GM21390 (cell line): ENCODE measurements around the gene CHCHD5.
"Not testable (repeated sequence)": the region's sequence is repeated elsewhere in the genome, so short reads cannot be mapped to it uniquely, and the experiment has no call there.

Source experiments
- ATAC-seq: cut with Tn5 transposase; IDR thresholded peaks from one replicate; pipeline ENCODE4 v1.9.1; 2021; ENCODE audit not compliant: unreplicated experiment

The CHCHD5 gene

GRCh38 chr2:112585873-112586464 is 1.6 kb downstream of the CHCHD5 start:
- no peak for ATAC-seq

- no peak for ATAC-seq
Measured at GRCh38 chr2:112588611-112589045, 4.2 kb downstream of the CHCHD5 start.

- ATAC-seq: no peak
Measured at GRCh38 chr2:112591413-112591812, 7.0 kb downstream of the CHCHD5 start.

- ATAC-seq: no peak
Measured at GRCh38 chr2:112593736-112594135, 9.3 kb downstream of the CHCHD5 start.

DNA sequence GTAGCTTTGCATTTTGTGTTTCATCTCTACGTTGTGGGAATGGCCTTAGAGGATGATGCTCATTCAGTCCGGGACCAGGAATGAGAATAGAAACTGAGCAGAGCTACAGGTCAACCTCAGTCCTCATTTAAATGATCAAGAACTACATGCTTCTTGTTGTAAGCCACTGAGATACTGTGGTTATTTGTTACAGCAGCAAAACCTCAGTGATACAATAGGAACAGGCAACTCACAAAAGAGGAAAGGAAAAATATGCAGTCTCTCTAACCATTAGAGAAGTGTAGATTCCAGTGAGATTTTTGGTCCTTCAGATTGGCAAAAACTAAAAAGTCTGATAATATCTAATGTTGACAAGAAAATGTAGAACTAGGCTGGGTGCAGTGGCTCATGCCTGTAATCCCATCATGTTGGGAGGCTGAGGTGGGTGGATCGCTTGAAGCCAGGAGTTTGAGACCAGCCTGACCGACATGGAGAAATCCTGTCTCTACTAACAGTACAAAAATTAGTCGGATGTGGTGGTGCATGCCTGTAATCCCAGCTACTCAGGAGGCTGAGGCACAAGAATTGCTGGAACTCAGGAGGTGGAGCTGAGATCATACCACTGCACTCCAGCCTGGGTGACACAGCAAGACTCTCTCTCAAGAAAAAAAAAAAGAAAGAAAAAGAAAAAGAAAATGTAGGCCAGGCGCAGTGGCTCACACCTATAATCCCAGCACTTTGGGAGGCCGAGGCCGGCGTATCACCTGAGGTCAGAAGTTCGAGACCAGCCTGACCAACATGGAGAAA is 13.3 kb downstream of the CHCHD5 start:
- ATAC-seq: no peak

DNA sequence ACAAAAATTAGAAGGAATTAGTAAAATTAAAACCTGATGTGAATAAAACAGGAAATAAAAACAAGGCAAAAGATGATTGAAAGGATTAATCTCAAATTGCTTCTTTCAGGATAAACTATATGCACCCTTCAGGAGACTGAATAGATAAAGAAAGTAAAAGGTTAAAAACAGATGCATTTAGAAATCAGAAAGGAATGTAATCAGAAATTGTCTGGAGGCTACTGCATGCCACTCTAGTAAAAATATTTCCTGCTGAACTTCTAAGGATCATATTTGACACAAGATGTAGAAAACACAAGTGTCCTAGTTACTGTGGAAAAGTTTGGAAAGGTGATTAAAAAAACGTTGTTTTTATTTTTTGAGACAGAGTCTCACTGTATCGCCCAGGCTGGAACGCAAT is 16.2 kb downstream of the CHCHD5 start:
- no peak for ATAC-seq

DNA sequence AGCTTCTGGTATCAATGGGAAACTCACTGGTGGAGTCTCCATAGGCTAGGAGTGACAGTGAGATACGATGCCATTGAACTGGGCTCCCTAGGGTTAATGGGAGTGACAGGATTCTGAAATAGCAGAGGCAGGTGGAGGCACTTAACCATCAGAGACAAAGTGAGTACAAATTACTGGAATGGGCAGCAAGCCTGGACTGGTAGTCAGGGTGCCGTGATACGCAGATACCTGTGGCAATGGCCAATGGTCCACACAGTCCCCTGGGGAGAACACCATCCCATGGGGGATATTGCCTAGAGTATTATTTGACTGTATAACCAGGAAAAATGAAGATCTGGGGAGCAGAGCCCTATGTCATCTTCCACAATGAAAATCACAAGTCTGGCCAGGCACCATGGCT is 17.3 kb downstream of the CHCHD5 start:
- no peak for ATAC-seq

- no peak for ATAC-seq
Measured at GRCh38 chr2:112602917-112603316, 18.5 kb downstream of the CHCHD5 start.

GRCh38 chr2:112603731-112604130 is 19.3 kb downstream of the CHCHD5 start:
- ATAC-seq: no peak

DNA sequence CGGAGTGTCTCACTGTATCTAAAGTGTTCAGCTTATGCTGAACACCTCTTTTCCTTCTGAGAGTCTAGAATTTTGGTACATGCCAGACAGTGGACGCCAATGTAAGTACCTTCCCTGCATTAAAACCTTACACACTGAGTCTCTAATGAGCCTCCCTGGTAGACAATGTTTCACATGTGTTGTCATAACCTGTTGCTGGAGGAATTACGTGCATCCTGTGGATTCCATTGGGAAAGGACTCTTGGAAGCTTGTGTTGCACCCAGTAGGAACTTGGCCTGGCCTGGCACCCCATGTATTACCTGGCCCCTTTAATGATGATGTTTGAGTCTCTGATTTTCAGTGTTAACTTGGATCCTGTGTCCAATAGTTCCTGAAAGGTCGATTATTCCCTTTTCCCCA is 20.5 kb downstream of the CHCHD5 start:
- no peak for ATAC-seq

DNA sequence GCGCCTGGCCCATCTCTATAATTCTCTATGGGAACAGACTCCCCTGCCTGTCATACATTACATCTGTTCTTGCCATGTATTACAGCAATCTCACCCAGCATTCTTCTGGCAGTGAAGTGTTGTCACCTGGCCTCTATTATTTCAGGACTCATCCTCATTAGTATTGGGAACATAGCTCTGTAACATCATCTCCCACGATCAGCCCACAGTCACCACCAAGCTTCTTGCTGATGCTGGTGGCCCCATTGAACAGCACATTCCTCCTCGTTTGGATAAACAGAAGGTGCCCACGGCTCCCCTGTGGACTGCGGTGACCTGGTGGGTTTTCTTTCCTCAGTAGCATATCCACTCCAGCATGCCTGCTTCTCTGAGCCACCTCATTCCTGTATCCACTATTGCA is 21.5 kb downstream of the CHCHD5 start:
- ATAC-seq: no peak

DNA sequence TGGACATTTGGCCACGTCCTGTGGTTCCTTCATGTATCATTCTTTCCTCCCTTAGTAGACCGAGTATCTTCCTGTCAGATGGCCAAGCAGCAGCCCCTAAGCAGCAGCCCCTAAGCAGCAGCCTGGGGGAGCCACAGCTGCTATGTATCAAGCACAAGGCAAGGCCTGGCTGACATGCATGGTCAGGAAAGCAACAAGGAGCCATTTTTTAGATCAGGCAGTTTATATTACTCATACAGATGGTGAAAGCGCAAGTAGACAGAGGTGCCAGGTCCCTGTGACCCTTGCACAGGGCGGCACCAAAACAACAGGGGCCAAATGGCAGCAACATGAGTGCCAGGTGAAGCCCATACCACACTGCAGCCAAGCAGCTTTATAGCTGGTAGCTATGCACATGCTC is 22.1 kb downstream of the CHCHD5 start:
- ATAC-seq: no peak

DNA sequence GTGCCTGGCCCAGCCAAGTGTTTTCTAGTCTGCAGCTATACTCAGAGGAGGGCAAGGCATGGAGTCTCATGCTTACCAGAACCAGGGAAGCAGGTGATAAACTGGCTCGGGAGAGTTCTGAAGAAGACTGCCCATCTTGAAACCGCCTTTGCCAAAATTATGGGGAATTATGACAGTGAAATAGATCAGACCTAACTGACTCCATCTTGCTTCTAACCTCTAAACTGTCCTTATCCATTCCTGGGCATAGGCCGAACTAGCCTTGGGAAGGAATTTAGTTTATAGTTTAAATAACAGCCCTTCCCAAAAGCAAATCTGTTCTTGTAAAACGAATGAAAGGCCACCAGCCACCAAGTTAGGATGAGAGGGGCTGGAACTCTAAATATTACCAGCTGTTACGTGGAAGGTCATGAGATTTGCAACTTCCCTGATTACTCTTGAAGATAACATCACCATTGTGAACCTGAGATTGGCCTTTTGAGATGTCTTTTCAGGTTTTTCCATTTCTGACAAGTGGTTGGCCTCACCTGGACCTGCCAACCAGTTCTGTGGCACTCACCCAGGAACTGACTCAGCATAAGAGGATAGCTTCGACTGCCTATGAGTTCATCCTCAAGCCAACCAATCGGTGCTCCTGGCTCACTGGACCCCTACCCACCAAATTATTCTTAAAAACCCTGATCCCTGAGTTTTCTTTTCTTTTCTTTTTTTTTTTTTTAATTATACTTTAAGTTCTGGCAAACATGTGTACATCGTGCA is 23.4 kb downstream of the CHCHD5 start:
- ATAC-seq: no peak

GRCh38 chr2:112609320-112609719 is 24.9 kb downstream of the CHCHD5 start:
- not testable (repeated sequence) for ATAC-seq

- ATAC-seq: not testable (repeated sequence)
Measured at GRCh38 chr2:112612283-112612682, 27.9 kb downstream of the CHCHD5 start.

DNA sequence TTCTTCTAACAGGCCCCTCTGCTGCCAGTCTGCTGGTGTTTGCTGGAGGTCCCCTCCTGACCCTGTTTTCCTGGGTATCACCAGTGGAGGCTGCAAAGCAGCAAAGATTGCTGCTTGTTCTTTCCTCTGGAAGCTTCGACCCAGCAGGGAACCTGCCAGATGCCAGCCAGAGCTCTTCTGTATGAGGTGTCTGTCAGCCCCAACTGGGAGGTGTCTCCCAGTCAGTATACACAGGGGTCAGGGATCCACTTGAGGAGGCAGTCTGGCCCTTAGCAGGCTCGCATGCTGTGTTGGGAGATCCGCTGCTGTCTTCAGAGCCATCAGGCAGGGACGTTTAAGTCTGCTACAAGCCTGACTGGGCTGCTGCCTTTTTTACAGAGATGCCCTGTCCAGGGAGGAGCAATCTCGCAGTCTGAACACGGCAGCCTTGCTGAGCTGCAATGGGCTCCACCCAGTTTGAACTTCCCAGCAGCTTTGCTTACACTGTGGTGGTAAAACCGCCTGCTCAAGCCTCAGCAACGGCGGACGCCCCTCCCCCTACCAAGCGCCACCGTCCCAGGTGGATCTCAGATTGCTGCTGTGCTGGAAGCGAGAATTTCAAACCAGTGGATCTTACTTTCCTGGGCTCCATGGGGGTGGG is 29.9 kb downstream of the CHCHD5 start:
- no peak for ATAC-seq

- no peak for ATAC-seq
Measured at GRCh38 chr2:112615051-112615450, 30.6 kb downstream of the CHCHD5 start.

DNA sequence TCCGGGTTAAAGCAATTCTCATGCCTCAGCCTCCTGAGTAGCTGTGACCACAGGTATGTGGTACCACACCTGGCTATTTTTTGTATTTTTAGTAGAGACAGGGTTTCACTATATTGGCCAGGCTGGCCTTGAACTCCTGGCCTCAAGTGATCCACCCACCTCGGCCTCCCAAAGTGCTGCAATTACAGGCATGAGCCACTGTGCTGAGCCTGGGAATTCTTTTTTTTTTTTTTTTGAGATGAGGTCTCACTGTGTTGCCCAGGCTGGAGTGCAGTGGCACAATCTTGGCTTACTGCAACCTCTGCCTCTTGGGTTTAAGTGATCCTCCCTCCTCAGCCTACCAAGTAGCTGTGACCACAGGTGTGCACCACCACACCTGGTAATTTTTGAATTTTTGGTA is 31.4 kb downstream of the CHCHD5 start:
- ATAC-seq: not testable (repeated sequence)

DNA sequence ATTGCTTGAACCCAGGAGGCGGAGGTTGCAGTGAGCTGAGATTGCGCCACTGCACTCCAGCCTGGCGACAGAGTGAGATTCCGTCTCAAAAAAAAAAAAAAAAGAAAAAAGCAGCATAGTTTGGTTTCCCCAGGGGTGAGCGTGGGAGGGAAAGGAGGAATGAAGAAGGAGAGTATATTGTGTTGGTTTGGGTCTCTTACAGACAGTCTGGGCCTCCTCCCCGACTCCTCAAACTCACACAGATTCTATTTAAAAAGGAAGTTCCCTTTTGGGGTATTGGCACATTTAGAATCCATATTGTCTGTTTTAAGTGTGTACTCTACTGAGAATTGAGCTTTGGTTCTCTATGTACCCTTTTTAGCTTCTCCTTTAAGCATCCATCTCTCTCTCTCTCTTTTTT is 34.0 kb downstream of the CHCHD5 start:
- no peak for ATAC-seq

GRCh38 chr2:112621790-112622527 is 37.5 kb downstream of the CHCHD5 start:
- ATAC-seq: no peak

GRCh38 chr2:112622528-112622849 is 38.1 kb downstream of the CHCHD5 start:
- ATAC-seq: no peak
